Measurements from ENCODE around the gene TPI1.
A peak's percentile ranks its signal among the peaks of the same experiment; 100 is the strongest.
"Not testable (repeated sequence)": the region's sequence is repeated elsewhere in the genome, so short reads cannot be mapped to it uniquely, and the experiment has no call there.

Gene TPI1

GRCh38 chr12:6904280-6905276 lies 37.2 kb downstream of the TPI1 start, which contains the start of gene LRRC23:
TSS of gene LRRC23 (plus strand) at chr12:6904822. CDS start at chr12:6905634, 812 bp downstream.
- H3K27ac ChIP-seq (ENCODE audit: low read depth, low read length): peak within 1 kb of the TSS; percentile 6
- H3K18ac ChIP-seq (ENCODE audit: low read length): no peak within 1 kb of the TSS
- H3K9ac ChIP-seq (ENCODE audit: low read length): peak within 1 kb of the TSS; percentile 69
- H3K4me2 ChIP-seq (ENCODE audit: low read length): peak within 1 kb of the TSS; percentile 61
- WGBS (ENCODE audit: extremely low coverage, insufficient coverage, low lambda C conversion rate): no CpG with 5 or more reads among the region's 34 CpGs
- no peak within 1 kb of the TSS for H3K23ac ChIP-seq (ENCODE audit: low read length)
- H3K79me2 ChIP-seq (ENCODE audit: control insufficient read depth, insufficient read depth, low read length): no peaks in the 10 kb centered on the region
- H2BK120ac ChIP-seq (ENCODE audit: low read depth, low read length): no peak within 1 kb of the TSS
- no peak within 1 kb of the TSS for H3K4ac ChIP-seq (ENCODE audit: low read depth, low read length)
- no peak within 1 kb of the TSS for H2BK5ac ChIP-seq (ENCODE audit: low read length)
- H3K4me3 ChIP-seq (ENCODE audit: low read length): peak within 1 kb of the TSS; percentile 33
- H3K56ac ChIP-seq (ENCODE audit: low read length): peak within 1 kb of the TSS; percentile 78
- H2AK5ac ChIP-seq (ENCODE audit: low read length): no peak within 1 kb of the TSS
- peak within 1 kb of the TSS; percentile 4 for H2BK15ac ChIP-seq (replicated peaks; ENCODE audit: low read depth)
- no peaks in the 10 kb centered on the region for H3K79me1 ChIP-seq (ENCODE audit: low read length)
- H3K27me3 ChIP-seq (ENCODE audit: insufficient read depth, low read length, poor library complexity): no peaks in the 10 kb centered on the region
- DNase-seq: peak; percentile 100
- H4K8ac ChIP-seq (ENCODE audit: low read depth, low read length): peak within 1 kb of the TSS; percentile 16
- H3K4me1 ChIP-seq (ENCODE audit: control insufficient read depth, low read depth, low read length): peaks cover 2% of the 10 kb centered on the region
- H4K5ac ChIP-seq (ENCODE audit: low read length): no peak within 1 kb of the TSS
- no peaks in the 10 kb centered on the region for H3K36me3 ChIP-seq (ENCODE audit: control insufficient read depth, insufficient read depth, low read length)

- no peak overlapping the region for H3K23ac ChIP-seq (ENCODE audit: low read length)
- H3K4me3 ChIP-seq (ENCODE audit: low read length): no peak overlapping the region
- no peak overlapping the region for H3K18ac ChIP-seq (ENCODE audit: low read length)
- peaks cover 2% of the 10 kb centered on the region for H3K4me1 ChIP-seq (ENCODE audit: control insufficient read depth, low read depth, low read length)
- no peak overlapping the region for H4K8ac ChIP-seq (ENCODE audit: low read depth, low read length)
- peak overlapping the region; percentile 69 for H3K9ac ChIP-seq (ENCODE audit: low read length)
- no peaks in the 10 kb centered on the region for H3K27me3 ChIP-seq (ENCODE audit: insufficient read depth, low read length, poor library complexity)
- no peaks in the 10 kb centered on the region for H3K79me2 ChIP-seq (ENCODE audit: control insufficient read depth, insufficient read depth, low read length)
- peak overlapping the region; percentile 78 for H3K56ac ChIP-seq (ENCODE audit: low read length)
- H3K79me1 ChIP-seq (ENCODE audit: low read length): no peaks in the 10 kb centered on the region
- H3K27ac ChIP-seq (ENCODE audit: low read depth, low read length): no peak overlapping the region
- no peak overlapping the region for H3K4ac ChIP-seq (ENCODE audit: low read depth, low read length)
- H2BK120ac ChIP-seq (ENCODE audit: low read depth, low read length): no peak overlapping the region
- no peak overlapping the region for H2AK5ac ChIP-seq (ENCODE audit: low read length)
- no CpG with 5 or more reads among the region's 5 CpGs for WGBS (ENCODE audit: extremely low coverage, insufficient coverage, low lambda C conversion rate)
- H3K36me3 ChIP-seq (ENCODE audit: control insufficient read depth, insufficient read depth, low read length): no peaks in the 10 kb centered on the region
- no peak overlapping the region for H4K5ac ChIP-seq (ENCODE audit: low read length)
- no peak overlapping the region for H2BK15ac ChIP-seq (replicated peaks; ENCODE audit: low read depth)
- H2BK5ac ChIP-seq (ENCODE audit: low read length): no peak overlapping the region
- H3K4me2 ChIP-seq (ENCODE audit: low read length): peak overlapping the region; percentile 61
- no peak for DNase-seq
These were observed 38.2 kb downstream of the TPI1 start for GRCh38 chr12:6905414-6906040.

GRCh38 chr12:6908141-6908540 lies 40.8 kb downstream of the TPI1 start:
- H2BK5ac ChIP-seq (ENCODE audit: low read length); H2AK5ac ChIP-seq (ENCODE audit: low read length); H2BK120ac ChIP-seq (ENCODE audit: low read depth, low read length); H3K27ac ChIP-seq (ENCODE audit: low read depth, low read length); DNase-seq; H3K18ac ChIP-seq (ENCODE audit: low read length); H3K79me2 ChIP-seq (ENCODE audit: control insufficient read depth, insufficient read depth, low read length); H3K4me1 ChIP-seq (ENCODE audit: control insufficient read depth, low read depth, low read length); H3K56ac ChIP-seq (ENCODE audit: low read length); H3K4me2 ChIP-seq (ENCODE audit: low read length); H3K79me1 ChIP-seq (ENCODE audit: low read length); H3K4me3 ChIP-seq (ENCODE audit: low read length); H3K27me3 ChIP-seq (ENCODE audit: insufficient read depth, low read length, poor library complexity); H2BK15ac ChIP-seq (replicated peaks; ENCODE audit: low read depth); H3K23ac ChIP-seq (ENCODE audit: low read length); H3K4ac ChIP-seq (ENCODE audit: low read depth, low read length); H4K5ac ChIP-seq (ENCODE audit: low read length); H3K9ac ChIP-seq (ENCODE audit: low read length); H3K36me3 ChIP-seq (ENCODE audit: control insufficient read depth, insufficient read depth, low read length); H4K8ac ChIP-seq (ENCODE audit: low read depth, low read length): not testable (repeated sequence)
- WGBS (ENCODE audit: extremely low coverage, insufficient coverage, low lambda C conversion rate): no CpG with 5 or more reads among the region's 11 CpGs

GRCh38 chr12:6909421-6910145 lies 42.3 kb downstream of the TPI1 start:
- Histone ChIP-seq H3K56ac (ENCODE audit: low read length) (no peak overlapping the region), H3K27ac (ENCODE audit: low read depth, low read length) (no peak overlapping the region), H3K36me3 (ENCODE audit: control insufficient read depth, insufficient read depth, low read length) (no peaks in the 10 kb centered on the region), H3K4me1 (ENCODE audit: control insufficient read depth, low read depth, low read length) (peaks cover 2% of the 10 kb centered on the region), H2AK5ac (ENCODE audit: low read length) (no peak overlapping the region), H3K4ac (ENCODE audit: low read depth, low read length) (no peak overlapping the region), H4K8ac (ENCODE audit: low read depth, low read length) (no peak overlapping the region), H2BK120ac (ENCODE audit: low read depth, low read length) (no peak overlapping the region), H3K79me2 (ENCODE audit: control insufficient read depth, insufficient read depth, low read length) (no peaks in the 10 kb centered on the region), H3K18ac (ENCODE audit: low read length) (no peak overlapping the region), H3K4me2 (ENCODE audit: low read length) (no peak overlapping the region), H3K9ac (ENCODE audit: low read length) (no peak overlapping the region), H3K4me3 (ENCODE audit: low read length) (no peak overlapping the region), H4K5ac (ENCODE audit: low read length) (no peak overlapping the region), H3K27me3 (ENCODE audit: insufficient read depth, low read length, poor library complexity) (no peaks in the 10 kb centered on the region), H2BK15ac (replicated peaks; ENCODE audit: low read depth) (no peak overlapping the region), H2BK5ac (ENCODE audit: low read length) (no peak overlapping the region), H3K79me1 (ENCODE audit: low read length) (no peaks in the 10 kb centered on the region), H3K23ac (ENCODE audit: low read length) (no peak overlapping the region)
- DNase-seq: no peak
- WGBS (ENCODE audit: extremely low coverage, insufficient coverage, low lambda C conversion rate): no CpG with 5 or more reads among the region's 4 CpGs

- H2BK5ac ChIP-seq (ENCODE audit: low read length): no peak overlapping the region
- whole genome bisulfite sequencing (ENCODE audit: extremely low coverage, insufficient coverage, low lambda C conversion rate): no CpG with 5 or more reads among the region's 15 CpGs
- no peak overlapping the region for H4K8ac ChIP-seq (ENCODE audit: low read depth, low read length)
- H3K4me3 ChIP-seq (ENCODE audit: low read length): no peak overlapping the region
- H3K36me3 ChIP-seq (ENCODE audit: control insufficient read depth, insufficient read depth, low read length): no peaks in the 10 kb centered on the region
- H3K56ac ChIP-seq (ENCODE audit: low read length): no peak overlapping the region
- no peak overlapping the region for H3K18ac ChIP-seq (ENCODE audit: low read length)
- no peak overlapping the region for H3K23ac ChIP-seq (ENCODE audit: low read length)
- H3K27ac ChIP-seq (ENCODE audit: low read depth, low read length): no peak overlapping the region
- no peak for DNase-seq
- H3K79me1 ChIP-seq (ENCODE audit: low read length): peaks cover 3% of the 10 kb centered on the region
- no peaks in the 10 kb centered on the region for H3K27me3 ChIP-seq (ENCODE audit: insufficient read depth, low read length, poor library complexity)
- no peak overlapping the region for H4K5ac ChIP-seq (ENCODE audit: low read length)
- H2BK15ac ChIP-seq (replicated peaks; ENCODE audit: low read depth): no peak overlapping the region
- H3K4me1 ChIP-seq (ENCODE audit: control insufficient read depth, low read depth, low read length): peaks cover 5% of the 10 kb centered on the region
- no peak overlapping the region for H2BK120ac ChIP-seq (ENCODE audit: low read depth, low read length)
- H3K4ac ChIP-seq (ENCODE audit: low read depth, low read length): no peak overlapping the region
- no peak overlapping the region for H3K4me2 ChIP-seq (ENCODE audit: low read length)
- H2AK5ac ChIP-seq (ENCODE audit: low read length): no peak overlapping the region
- no peak overlapping the region for H3K9ac ChIP-seq (ENCODE audit: low read length)
- no peaks in the 10 kb centered on the region for H3K79me2 ChIP-seq (ENCODE audit: control insufficient read depth, insufficient read depth, low read length)
These were observed 45.0 kb downstream of the TPI1 start for GRCh38 chr12:6912164-6912935.
